ENCODE results near the gene MAGI1.
"Not testable (repeated sequence)": the region's sequence is repeated elsewhere in the genome, so short reads cannot be mapped to it uniquely, and the experiment has no call there.

GRCh38 chr3:65719639-65720038 lies 319.1 kb downstream of the MAGI1 start:
- not testable (repeated sequence) for TF ChIP-seq CTCF, POLR2AphosphoS5, POLR2A (IDR thresholded peaks at IDR 0.05)

Measured in breast epithelium (tissue), 3 donors.